ENCODE data around the gene GIT1. TPM values are rescaled to one million over a fixed set of nuclear protein-coding genes. Genes with fewer than 3 reads are reported as not detected.

The GIT1 gene
- 18.6 and 20.0 TPM in 2 replicates for total RNA-seq
- polyA plus RNA-seq: 35.2 and 46.3 TPM in 2 replicates

DNA sequence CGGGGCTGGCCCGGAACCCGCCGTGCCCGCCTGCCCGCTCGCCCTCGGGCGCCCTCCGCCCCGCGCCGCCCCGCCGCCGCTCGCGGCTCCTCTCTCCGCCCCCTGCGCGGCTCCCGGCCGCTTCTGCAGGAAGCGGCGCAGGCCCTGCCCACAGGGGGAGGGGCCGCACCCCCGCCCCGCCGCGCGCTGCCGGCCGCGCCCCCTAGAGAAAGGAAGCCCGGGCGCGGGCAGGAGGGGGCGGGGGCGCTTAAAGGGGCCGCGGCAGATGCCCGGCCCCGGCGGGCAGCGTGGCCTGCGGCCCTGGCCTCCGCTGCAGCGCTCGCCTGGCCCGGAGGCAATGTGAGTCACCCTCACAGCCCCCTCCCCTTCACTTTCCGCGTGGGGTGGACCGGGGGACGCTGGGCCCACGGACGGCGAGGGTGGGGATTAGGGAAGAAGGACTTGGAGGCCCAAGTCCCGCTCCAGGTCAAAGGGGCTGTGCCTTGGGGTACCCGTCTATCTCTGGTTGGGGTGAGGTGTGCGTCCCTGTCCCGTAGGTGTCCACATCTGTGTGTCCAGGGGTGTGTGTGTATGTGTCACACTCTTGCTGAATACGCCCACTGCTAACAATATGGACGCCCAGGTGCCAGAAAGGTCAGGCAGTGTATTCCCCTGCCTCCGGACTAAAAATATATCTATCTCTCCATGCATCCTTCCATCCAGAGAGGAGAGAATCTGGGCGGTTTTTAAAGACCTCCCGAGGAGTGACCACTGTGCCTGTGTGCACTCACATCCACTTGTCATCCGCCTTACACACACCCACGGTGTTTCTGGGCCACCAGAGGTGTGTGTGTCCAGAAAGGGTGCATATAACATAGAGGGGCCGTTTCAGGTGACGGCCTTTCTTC, at the start of gene GIT1:
Gene GIT1 (minus strand): TSS at position 125 of the 887 bp plus-strand sequence. CDS start 270 bp downstream, outside the sequence.
- TF ChIP-seq EZH2 (IDR thresholded peaks at IDR 0.05; ENCODE audit: borderline replicate concordance): no peak
- TF ChIP-seq, protein P1, sequence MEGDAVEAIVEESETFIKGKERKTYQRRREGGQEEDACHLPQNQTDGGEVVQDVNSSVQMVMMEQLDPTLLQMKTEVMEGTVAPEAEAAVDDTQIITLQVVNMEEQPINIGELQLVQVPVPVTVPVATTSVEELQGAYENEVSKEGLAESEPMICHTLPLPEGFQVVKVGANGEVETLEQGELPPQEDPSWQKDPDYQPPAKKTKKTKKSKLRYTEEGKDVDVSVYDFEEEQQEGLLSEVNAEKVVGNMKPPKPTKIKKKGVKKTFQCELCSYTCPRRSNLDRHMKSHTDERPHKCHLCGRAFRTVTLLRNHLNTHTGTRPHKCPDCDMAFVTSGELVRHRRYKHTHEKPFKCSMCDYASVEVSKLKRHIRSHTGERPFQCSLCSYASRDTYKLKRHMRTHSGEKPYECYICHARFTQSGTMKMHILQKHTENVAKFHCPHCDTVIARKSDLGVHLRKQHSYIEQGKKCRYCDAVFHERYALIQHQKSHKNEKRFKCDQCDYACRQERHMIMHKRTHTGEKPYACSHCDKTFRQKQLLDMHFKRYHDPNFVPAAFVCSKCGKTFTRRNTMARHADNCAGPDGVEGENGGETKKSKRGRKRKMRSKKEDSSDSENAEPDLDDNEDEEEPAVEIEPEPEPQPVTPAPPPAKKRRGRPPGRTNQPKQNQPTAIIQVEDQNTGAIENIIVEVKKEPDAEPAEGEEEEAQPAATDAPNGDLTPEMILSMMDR (IDR thresholded peaks at IDR 0.05; ENCODE audit: poor library complexity): no peak
- TF ChIP-seq EZH2phosphoT487 (IDR thresholded peaks at IDR 0.05; ENCODE audit: low read depth, severe bottlenecking, unreplicated experiment): no peak
- Histone ChIP-seq H3K4me3 (peak within 1 kb of the TSS; percentile 57), H2AFZ (peak within 1 kb of the TSS; percentile 91), H3K27me3 (no peaks in the 10 kb centered on the region), H4K20me1 (ENCODE audit: insufficient read depth, poor library complexity, severe bottlenecking) (peaks cover 31% of the 10 kb centered on the region), H3K36me3 (replicated peaks; ENCODE audit: insufficient read depth, low read depth) (no peaks in the 10 kb centered on the region), H3K27ac (peak within 1 kb of the TSS; percentile 71), H3K4me1 (ENCODE audit: insufficient read depth) (peaks cover 42% of the 10 kb centered on the region), H3K79me2 (peaks cover 41% of the 10 kb centered on the region), H3K4me2 (peak within 1 kb of the TSS; percentile 95), H3K9me3 (ENCODE audit: low read depth) (no peaks in the 10 kb centered on the region), H3K9me2 (replicated peaks; ENCODE audit: insufficient read depth) (no peaks in the 10 kb centered on the region)
- WGBS (ENCODE audit: low lambda C conversion rate, missing lambda C conversion rate): 20% methylated on average over 34 of the region's 70 CpGs
- peak; percentile 96 for DNase-seq (ENCODE audit: low spot score)

- Histone ChIP-seq H2AFZ (no peak overlapping the region), H3K4me3 (no peak overlapping the region), H3K9me2 (replicated peaks; ENCODE audit: insufficient read depth) (no peaks in the 10 kb centered on the region), H3K4me1 (ENCODE audit: insufficient read depth) (no peaks in the 10 kb centered on the region), H3K4me2 (no peak overlapping the region), H3K79me2 (no peaks in the 10 kb centered on the region), H3K27ac (no peak overlapping the region), H3K9me3 (ENCODE audit: low read depth) (no peaks in the 10 kb centered on the region), H3K36me3 (replicated peaks; ENCODE audit: insufficient read depth, low read depth) (no peaks in the 10 kb centered on the region), H4K20me1 (ENCODE audit: insufficient read depth, poor library complexity, severe bottlenecking) (no peaks in the 10 kb centered on the region), H3K27me3 (no peaks in the 10 kb centered on the region)
- WGBS (ENCODE audit: low lambda C conversion rate, missing lambda C conversion rate): 93% methylated on average over 3 of the region's 3 CpGs
- TF ChIP-seq EZH2 (IDR thresholded peaks at IDR 0.05; ENCODE audit: borderline replicate concordance): no peak
- TF ChIP-seq, protein P1 (IDR thresholded peaks at IDR 0.05; ENCODE audit: poor library complexity): no peak
- TF ChIP-seq EZH2phosphoT487 (IDR thresholded peaks at IDR 0.05; ENCODE audit: low read depth, severe bottlenecking, unreplicated experiment): no peak
- DNase-seq (ENCODE audit: low spot score): no peak
Measured at GRCh38 chr17:29633886-29634285, 44.4 kb upstream of the GIT1 start.

DNA sequence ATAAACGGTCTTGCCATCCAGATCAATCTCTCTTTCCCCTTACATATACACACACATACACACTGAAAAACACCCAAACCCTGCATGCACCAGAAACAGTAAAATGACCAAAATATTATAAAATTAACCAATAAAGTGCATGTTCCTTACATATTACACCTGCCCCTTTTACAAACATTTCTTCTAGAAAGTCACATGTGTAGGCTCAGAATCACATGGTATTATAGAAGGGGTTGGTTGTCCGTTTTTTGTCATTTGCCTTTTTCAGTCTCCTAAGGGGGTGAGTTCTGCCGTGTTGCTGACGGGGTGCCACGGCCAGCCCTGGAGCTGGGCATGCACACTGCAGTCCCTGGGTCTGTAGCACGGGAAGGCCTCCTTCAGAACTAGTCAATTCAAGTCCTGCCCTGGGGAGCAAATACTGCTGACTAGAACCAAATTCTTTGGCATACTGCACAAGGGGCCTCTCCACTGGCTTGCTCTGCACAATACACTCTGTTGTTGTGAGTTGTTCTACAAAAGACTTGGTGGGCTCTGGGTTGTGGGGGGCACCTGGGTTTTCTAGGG, 41.3 kb upstream of the GIT1 start:
- WGBS (ENCODE audit: low lambda C conversion rate, missing lambda C conversion rate): 94% methylated on average over 6 of the region's 6 CpGs
- H3K4me3 ChIP-seq: no peak overlapping the region
- H3K79me2 ChIP-seq: no peaks in the 10 kb centered on the region
- no peak overlapping the region for H3K4me2 ChIP-seq
- H2AFZ ChIP-seq: no peak overlapping the region
- H3K36me3 ChIP-seq (replicated peaks; ENCODE audit: insufficient read depth, low read depth): no peaks in the 10 kb centered on the region
- H3K27me3 ChIP-seq: no peaks in the 10 kb centered on the region
- no peaks in the 10 kb centered on the region for H3K9me3 ChIP-seq (ENCODE audit: low read depth)
- no peaks in the 10 kb centered on the region for H4K20me1 ChIP-seq (ENCODE audit: insufficient read depth, poor library complexity, severe bottlenecking)
- no peaks in the 10 kb centered on the region for H3K4me1 ChIP-seq (ENCODE audit: insufficient read depth)
- H3K9me2 ChIP-seq (replicated peaks; ENCODE audit: insufficient read depth): no peaks in the 10 kb centered on the region
- no peak for DNase-seq (ENCODE audit: low spot score)
- H3K27ac ChIP-seq: no peak overlapping the region
- TF ChIP-seq EZH2 (IDR thresholded peaks at IDR 0.05; ENCODE audit: borderline replicate concordance): no peak

DNA sequence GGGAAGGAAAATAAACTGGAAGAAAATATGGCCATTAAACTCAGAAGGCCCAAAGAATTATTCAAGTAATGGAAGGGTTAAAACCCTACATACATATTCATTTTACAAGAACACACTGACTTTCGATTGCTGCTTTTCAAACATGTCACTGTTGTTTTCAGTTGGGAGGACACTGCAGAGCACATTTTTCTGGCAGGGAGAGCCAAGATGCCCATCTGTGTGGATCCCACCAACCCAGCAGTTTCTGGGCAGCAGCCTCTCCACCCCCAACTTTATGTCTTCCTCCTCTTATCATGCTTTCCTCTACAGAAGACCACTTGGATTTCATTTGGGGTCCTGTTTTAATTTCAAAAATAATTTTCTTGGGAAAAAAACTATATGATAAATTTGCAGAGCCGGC, 40.4 kb upstream of the GIT1 start:
- Histone ChIP-seq H3K79me2 (no peaks in the 10 kb centered on the region), H4K20me1 (ENCODE audit: insufficient read depth, poor library complexity, severe bottlenecking) (no peaks in the 10 kb centered on the region), H2AFZ (no peak overlapping the region), H3K27ac (no peak overlapping the region), H3K4me1 (ENCODE audit: insufficient read depth) (no peaks in the 10 kb centered on the region), H3K27me3 (no peaks in the 10 kb centered on the region), H3K4me3 (no peak overlapping the region), H3K36me3 (replicated peaks; ENCODE audit: insufficient read depth, low read depth) (no peaks in the 10 kb centered on the region), H3K9me2 (replicated peaks; ENCODE audit: insufficient read depth) (no peaks in the 10 kb centered on the region), H3K4me2 (no peak overlapping the region), H3K9me3 (ENCODE audit: low read depth) (no peaks in the 10 kb centered on the region)
- no peak for TF ChIP-seq EZH2 (IDR thresholded peaks at IDR 0.05; ENCODE audit: borderline replicate concordance)
- no peak for TF ChIP-seq EZH2phosphoT487 (IDR thresholded peaks at IDR 0.05; ENCODE audit: low read depth, severe bottlenecking, unreplicated experiment)
- TF ChIP-seq, protein P1 (IDR thresholded peaks at IDR 0.05; ENCODE audit: poor library complexity): no peak
- DNase-seq (ENCODE audit: low spot score): no peak
- 69% methylated on average over 2 of the region's 2 CpGs for WGBS (ENCODE audit: low lambda C conversion rate, missing lambda C conversion rate)

Measured in hepatocyte (in vitro differentiated cells).